HEK293 (cell line): Measurements from ENCODE around the gene TMEM91.

Source experiments
- BCL11B ChIP-seq: fragments of 450-650 bp; formaldehyde crosslinking; IDR thresholded peaks from 2 replicates; pipeline ENCODE4 v1.5.1; 2016; ENCODE audit warnings: low read depth, missing biosample characterization, missing genetic modification characterization
- CTCF ChIP-seq: fragments of 450-650 bp; formaldehyde crosslinking; IDR thresholded peaks from 2 replicates; pipeline ENCODE4 v1.5.1; 2016; ENCODE audit warnings: missing biosample characterization, missing genetic modification characterization
- SALL2 ChIP-seq: fragments of 450-650 bp; formaldehyde crosslinking; IDR thresholded peaks from 2 replicates; pipeline ENCODE4 v1.5.0; 2017; ENCODE audit warnings: missing biosample characterization, mild to moderate bottlenecking, missing genetic modification characterization, borderline replicate concordance
- SCRT2 ChIP-seq: fragments of 450-650 bp; formaldehyde crosslinking; IDR thresholded peaks from 2 replicates; pipeline ENCODE4 v1.5.1; 2016; ENCODE audit warnings: missing biosample characterization, missing genetic modification characterization
- YY1 ChIP-seq: fragments of 450-650 bp; formaldehyde crosslinking; IDR thresholded peaks from 2 replicates; pipeline ENCODE4 v1.5.1; 2018; ENCODE audit warnings: missing biosample characterization, missing genetic modification characterization
- ZNF138 ChIP-seq: fragments of 450-650 bp; formaldehyde crosslinking; IDR thresholded peaks from 2 replicates; pipeline ENCODE4 v1.5.1; 2016; ENCODE audit warnings: missing biosample characterization, missing genetic modification characterization, borderline replicate concordance
- ZNF140 ChIP-seq: fragments of 450-650 bp; formaldehyde crosslinking; IDR thresholded peaks from 2 replicates; pipeline ENCODE4 v1.5.1; 2016; ENCODE audit warnings: missing biosample characterization, missing genetic modification characterization
- ZNF223 ChIP-seq: fragments of 450-650 bp; formaldehyde crosslinking; IDR thresholded peaks from 2 replicates; pipeline ENCODE4 v1.5.1; 2016; ENCODE audit warnings: missing biosample characterization, missing genetic modification characterization
- ZNF280C ChIP-seq: fragments of 450-650 bp; formaldehyde crosslinking; IDR thresholded peaks from 2 replicates; pipeline ENCODE4 v1.5.1; 2016; ENCODE audit warnings: missing biosample characterization, missing genetic modification characterization
- ZNF335 ChIP-seq: fragments of 450-650 bp; formaldehyde crosslinking; conservative IDR thresholded peaks from 2 replicates; pipeline ENCODE4 v1.5.1; 2016; ENCODE audit warnings: missing biosample characterization, missing genetic modification characterization
- ZNF423 ChIP-seq: fragments of 450-650 bp; formaldehyde crosslinking; IDR thresholded peaks from 2 replicates; pipeline ENCODE4 v1.5.1; 2016; ENCODE audit warnings: missing biosample characterization, missing genetic modification characterization
- ZNF555 ChIP-seq: fragments of 450-650 bp; formaldehyde crosslinking; conservative IDR thresholded peaks from 2 replicates; pipeline ENCODE4 v1.5.1; 2017; ENCODE audit warnings: missing biosample characterization, mild to moderate bottlenecking, missing genetic modification characterization, inconsistent platforms

GRCh38 chr19:41433171-41433570 is 56.8 kb downstream of the TMEM91 start:
- TF ChIP-seq CTCF (tag by site-specific recombination) (no peak), SCRT2 (tag by site-specific recombination) (no peak), ZNF280C (tag by site-specific recombination) (no peak), SALL2 (tag by site-specific recombination) (no peak), ZNF138 (tag by site-specific recombination) (no peak), ZNF140 (tag by site-specific recombination) (no peak), YY1 (tag by site-specific recombination) (no peak), ZNF555 (tag by site-specific recombination) (no peak), BCL11B (no peak), ZNF423 (tag by site-specific recombination) (no peak), ZNF335 (no peak), ZNF223 (tag by site-specific recombination) (no peak)
